PC-9 (cell line): ENCODE measurements around the gene POLR1F.

Experiments
- EZH2 ChIP-seq: fragments of 200-600 bp; sonication (generic); IDR thresholded peaks from 2 replicates; pipeline ENCODE4 v1.8.0; 2017; ENCODE audit warnings: antibody characterized with exemption, low read depth
- TF ChIP-seq, protein P1 (sequence below): fragments of 200-600 bp; sonication (generic); conservative IDR thresholded peaks from 2 replicates; pipeline ENCODE4 v1.6.1; 2017; ENCODE audit warnings: mixed run types, antibody characterized with exemption, mild to moderate bottlenecking, moderate library complexity

- TF ChIP-seq, protein P1, sequence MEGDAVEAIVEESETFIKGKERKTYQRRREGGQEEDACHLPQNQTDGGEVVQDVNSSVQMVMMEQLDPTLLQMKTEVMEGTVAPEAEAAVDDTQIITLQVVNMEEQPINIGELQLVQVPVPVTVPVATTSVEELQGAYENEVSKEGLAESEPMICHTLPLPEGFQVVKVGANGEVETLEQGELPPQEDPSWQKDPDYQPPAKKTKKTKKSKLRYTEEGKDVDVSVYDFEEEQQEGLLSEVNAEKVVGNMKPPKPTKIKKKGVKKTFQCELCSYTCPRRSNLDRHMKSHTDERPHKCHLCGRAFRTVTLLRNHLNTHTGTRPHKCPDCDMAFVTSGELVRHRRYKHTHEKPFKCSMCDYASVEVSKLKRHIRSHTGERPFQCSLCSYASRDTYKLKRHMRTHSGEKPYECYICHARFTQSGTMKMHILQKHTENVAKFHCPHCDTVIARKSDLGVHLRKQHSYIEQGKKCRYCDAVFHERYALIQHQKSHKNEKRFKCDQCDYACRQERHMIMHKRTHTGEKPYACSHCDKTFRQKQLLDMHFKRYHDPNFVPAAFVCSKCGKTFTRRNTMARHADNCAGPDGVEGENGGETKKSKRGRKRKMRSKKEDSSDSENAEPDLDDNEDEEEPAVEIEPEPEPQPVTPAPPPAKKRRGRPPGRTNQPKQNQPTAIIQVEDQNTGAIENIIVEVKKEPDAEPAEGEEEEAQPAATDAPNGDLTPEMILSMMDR = no peak
- TF ChIP-seq EZH2 = no peak
Observed at GRCh38 chr7:19696926-19697325, 11.9 kb downstream of the POLR1F start.
